Adrenal gland (tissue), 12 donors: ENCODE data around the gene RAB9A. TPM values are rescaled to one million over a fixed set of nuclear protein-coding genes. Genes with fewer than 3 reads are reported as not detected.

Experiments
- DNase-seq, 7 donors: peaks; one replicate each; pipeline ENCODE4 v3.0.0-alpha.2; 2019 to 2020
- H3K27ac ChIP-seq, 5 donors: fragments of 200-600 bp; sonication (generic) in 4 of 5; 1 replicate in 3 of 5; 2 replicates in 2 of 5; pipeline versions ENCODE4 v1.5.1 to v1.8.0; 2016 to 2020; ENCODE audit warnings: mild to moderate bottlenecking in 1 of 5
- H3K27me3 ChIP-seq: fragments of 200-600 bp; 2 replicates; pipeline ENCODE4 v1.8.0; 2021
- H3K36me3 ChIP-seq, 2 donors: fragments of 200-600 bp; replicated peaks in 1 of 2; 1 replicate in 1 of 2; 2 replicates in 1 of 2; pipeline versions ENCODE4 v1.5.1 to v1.8.0; 2018 to 2022
- H3K4me1 ChIP-seq, 2 donors: fragments of 200-600 bp; replicated peaks in 1 of 2; 1 replicate in 1 of 2; 2 replicates in 1 of 2; pipeline versions ENCODE4 v1.5.1 to v1.8.0; 2018 to 2021
- H3K4me3 ChIP-seq, 4 donors: fragments of 200-600 bp; sonication (generic) in 3 of 4; one replicate each; pipeline ENCODE4 v1.5.1; 2016 to 2018
- H3K9me3 ChIP-seq, 3 donors: fragments of 200-600 bp; sonication (generic) in 1 of 3; replicated peaks in 1 of 3; 1 replicate in 2 of 3; 2 replicates in 1 of 3; pipeline versions ENCODE4 v1.5.1 to v1.8.0; 2016 to 2021
- POLR2A ChIP-seq, 2 donors: fragments of 450-650 bp; IDR thresholded peaks; one replicate each; pipeline ENCODE4 v1.6.1; 2017; ENCODE audit warnings: antibody characterized with exemption in 2 of 2, mild to moderate bottlenecking in 2 of 2, moderate library complexity in 1 of 2
- WGBS, 4 donors: extraction: QIAGEN DNeasy Blood & Tissue Kit in 2 of 4; methylation state at CpG; one replicate each; pipeline versions ENCODE4 v1.1.5 to v1.1.7; 2013 to 2017; 5-methylcytosine and 5-hydroxymethylcytosine counted together
- intact Hi-C, 2 donors: fragments of 100-400 bp; cut with DNase I; formaldehyde crosslinking; loops; one replicate each; pipeline versions ENCODE4 v1.14.1 to v1.15.0; 2022 to 2023
- polyA plus RNA-seq, 3 donors: library from polyadenylated mRNA; stranded (reverse); fragments of 200-250 nt in 2 of 3; fragments of 350-450 nt in 1 of 3; fragmentation: Illumina TruSeq in 1 of 3; extraction: RNeasy Lipid Tissue Mini Kit (QIAGEN cat#74804) in 1 of 3; gene quantifications; one replicate each; pipeline ENCODE4 v1.2.3, GENCODE V29; 2013 to 2014
- total RNA-seq, 9 donors: library from RNA; depleted of rRNA in 4 of 9; stranded (reverse); fragments of >200 nt in 4 of 9; fragments of 120-200 nt in 1 of 9; fragmentation: NEBNext Ultra II Directional in 1 of 9; extraction: Animal tissue kit (Norgen Biotek cat#: 25700) in 1 of 9; gene quantifications; one replicate each; pipeline versions ENCODE4 v1.1.0 to v1.2.4, GENCODE V29; 2013 to 2023
- TF ChIP-seq, protein P1 (sequence below), 6 experiments: fragments of 450-650 bp in 4 of 6; fragments of 200-600 bp in 2 of 6; sonication (generic) in 1 of 6; IDR thresholded peaks; 1 replicate in 5 of 6; 2 replicates in 1 of 6; pipeline versions ENCODE4 v1.5.1 to v1.8.0; 2016 to 2021; ENCODE audit warnings: antibody characterized with exemption in 6 of 6, mild to moderate bottlenecking in 2 of 6, moderate library complexity in 1 of 6
- donor health status: healthy with polysubstance abuse.
- donor health status: Bipolar disorder and iron deficiency.
- donor health status: DM: yes; HTN: yes; CAD: no.
- donor health status: DM: no; HTN: no; CAD: no.
- donor health status: DM: no; HTN: no; CAD: no.
- donor health status: DM: yes; HTN: yes; CAD: no.

RAB9A gene
- total and polyA plus RNA-seq, 12 donors: 23.8 to 153 (median 66.9) TPM

DNA sequence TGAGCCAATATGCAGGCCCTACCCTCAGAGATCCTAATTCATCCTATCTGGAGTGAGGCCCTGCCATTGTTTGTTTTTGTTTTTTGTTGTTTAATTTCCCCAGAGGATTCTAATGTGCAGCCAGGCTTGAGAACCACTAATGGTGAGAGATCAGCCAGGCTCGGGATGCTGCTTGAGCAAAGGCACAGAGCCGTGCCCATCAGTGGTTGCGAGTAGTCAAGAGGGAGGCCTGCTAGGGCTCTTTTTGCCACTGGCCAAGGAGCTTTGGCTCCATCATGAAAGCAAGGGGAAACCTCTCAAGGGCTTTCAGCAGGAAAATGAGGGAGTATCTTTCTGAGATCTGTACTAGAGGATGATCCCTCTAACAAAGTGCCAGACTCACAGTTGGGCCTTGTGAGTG, 33.3 kb upstream of the RAB9A start:
- Histone ChIP-seq H3K4me3 (no peak overlapping the region), H3K27ac (no peak overlapping the region), H3K36me3 (no peaks in the 10 kb centered on the region), H3K9me3 (no peaks in the 10 kb centered on the region), H3K4me1 (peaks cover 9 to 25% of the 10 kb centered on the region in 2 donors), H3K27me3 (no peaks in the 10 kb centered on the region)
- intact Hi-C loops: loop anchor here in 1 of 2 donors (5.0 kb wide), 1 partner anchor 92 kb away; no protein-coding TSS in a partner anchor
- WGBS, 4 donors: 84 to 90% (median 86%) methylated on average over 3 of the region's 3 CpGs
- TF ChIP-seq POLR2A (IDR thresholded peaks at IDR 0.05): no peak
- TF ChIP-seq, protein P1, sequence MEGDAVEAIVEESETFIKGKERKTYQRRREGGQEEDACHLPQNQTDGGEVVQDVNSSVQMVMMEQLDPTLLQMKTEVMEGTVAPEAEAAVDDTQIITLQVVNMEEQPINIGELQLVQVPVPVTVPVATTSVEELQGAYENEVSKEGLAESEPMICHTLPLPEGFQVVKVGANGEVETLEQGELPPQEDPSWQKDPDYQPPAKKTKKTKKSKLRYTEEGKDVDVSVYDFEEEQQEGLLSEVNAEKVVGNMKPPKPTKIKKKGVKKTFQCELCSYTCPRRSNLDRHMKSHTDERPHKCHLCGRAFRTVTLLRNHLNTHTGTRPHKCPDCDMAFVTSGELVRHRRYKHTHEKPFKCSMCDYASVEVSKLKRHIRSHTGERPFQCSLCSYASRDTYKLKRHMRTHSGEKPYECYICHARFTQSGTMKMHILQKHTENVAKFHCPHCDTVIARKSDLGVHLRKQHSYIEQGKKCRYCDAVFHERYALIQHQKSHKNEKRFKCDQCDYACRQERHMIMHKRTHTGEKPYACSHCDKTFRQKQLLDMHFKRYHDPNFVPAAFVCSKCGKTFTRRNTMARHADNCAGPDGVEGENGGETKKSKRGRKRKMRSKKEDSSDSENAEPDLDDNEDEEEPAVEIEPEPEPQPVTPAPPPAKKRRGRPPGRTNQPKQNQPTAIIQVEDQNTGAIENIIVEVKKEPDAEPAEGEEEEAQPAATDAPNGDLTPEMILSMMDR (IDR thresholded peaks at IDR 0.05): no peak
- DNase-seq: no peak

DNA sequence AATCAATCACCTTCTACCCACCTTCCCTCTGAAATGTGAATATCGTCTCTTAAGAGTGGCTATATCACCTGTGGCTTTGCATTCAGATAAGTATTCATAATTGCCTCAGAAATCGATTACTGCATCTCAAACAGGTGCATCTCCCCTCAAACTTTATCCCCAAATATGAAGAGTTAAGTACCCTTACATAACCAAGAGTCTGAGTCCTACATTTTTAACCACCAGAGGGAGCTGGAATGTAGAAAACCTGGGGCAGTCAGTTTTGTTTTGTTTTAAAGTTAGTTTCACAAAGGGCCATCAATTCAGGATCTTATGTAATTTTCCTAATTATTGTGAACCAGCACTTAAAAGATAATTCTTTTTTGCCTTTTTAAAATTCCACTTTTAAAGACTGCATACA, 30.3 kb upstream of the RAB9A start:
- H3K9me3 ChIP-seq: no peaks in the 10 kb centered on the region
- H3K36me3 ChIP-seq: no peaks in the 10 kb centered on the region
- no peak for DNase-seq
- intact Hi-C loops: loop anchor here in 1 of 2 donors (5.0 kb wide), 1 partner anchor 89 kb away; no protein-coding TSS in a partner anchor
- TF ChIP-seq, protein P1 (IDR thresholded peaks at IDR 0.05): peak; percentile 41 to 82 (median 70)
- no peak for TF ChIP-seq POLR2A (IDR thresholded peaks at IDR 0.05)
- no peaks in the 10 kb centered on the region for H3K27me3 ChIP-seq
- H3K4me3 ChIP-seq: no peak overlapping the region
- peaks cover 7 to 16% of the 10 kb centered on the region in 2 donors for H3K4me1 ChIP-seq
- H3K27ac ChIP-seq: peak overlapping the region in 1 of 5 donors; percentile 47
- WGBS, 4 donors: 5 to 17% (median 11%) methylated on average over 2 of the region's 2 CpGs

DNA sequence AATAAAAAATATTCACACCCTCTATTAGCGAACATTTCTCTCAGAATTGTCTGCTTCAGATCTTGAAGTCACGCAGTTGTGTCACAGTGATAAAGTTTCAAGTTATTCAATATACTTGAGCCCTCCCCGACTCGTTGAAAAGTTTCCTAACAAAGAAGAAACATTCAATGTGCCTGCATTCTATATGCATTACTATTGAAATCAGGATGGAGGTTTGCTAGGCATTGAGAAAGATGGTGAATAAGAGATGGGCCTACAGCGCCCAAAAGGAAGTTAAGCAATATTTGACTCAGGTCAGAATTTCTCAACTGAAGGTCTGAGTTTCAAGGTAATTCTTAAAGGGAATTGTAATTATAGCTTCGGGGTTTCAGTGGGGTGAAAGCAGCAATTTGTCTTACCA, 29.9 kb upstream of the RAB9A start:
- Histone ChIP-seq H3K36me3 (no peaks in the 10 kb centered on the region), H3K4me3 (no peak overlapping the region), H3K27me3 (no peaks in the 10 kb centered on the region), H3K9me3 (no peaks in the 10 kb centered on the region), H3K4me1 (peaks cover 3 to 11% of the 10 kb centered on the region in 2 donors), H3K27ac (peak overlapping the region in 1 of 5 donors; percentile 47)
- no peak for TF ChIP-seq POLR2A (IDR thresholded peaks at IDR 0.05)
- TF ChIP-seq, protein P1 (IDR thresholded peaks at IDR 0.05): no peak
- peak in 1 of 7 donors; percentile 10 for DNase-seq
- intact Hi-C loops: loop anchor here in 1 of 2 donors (5.0 kb wide), 1 partner anchor 88 kb away; no protein-coding TSS in a partner anchor
- WGBS, 4 donors: 17 to 34% (median 26%) methylated on average over 6 of the region's 6 CpGs

DNA sequence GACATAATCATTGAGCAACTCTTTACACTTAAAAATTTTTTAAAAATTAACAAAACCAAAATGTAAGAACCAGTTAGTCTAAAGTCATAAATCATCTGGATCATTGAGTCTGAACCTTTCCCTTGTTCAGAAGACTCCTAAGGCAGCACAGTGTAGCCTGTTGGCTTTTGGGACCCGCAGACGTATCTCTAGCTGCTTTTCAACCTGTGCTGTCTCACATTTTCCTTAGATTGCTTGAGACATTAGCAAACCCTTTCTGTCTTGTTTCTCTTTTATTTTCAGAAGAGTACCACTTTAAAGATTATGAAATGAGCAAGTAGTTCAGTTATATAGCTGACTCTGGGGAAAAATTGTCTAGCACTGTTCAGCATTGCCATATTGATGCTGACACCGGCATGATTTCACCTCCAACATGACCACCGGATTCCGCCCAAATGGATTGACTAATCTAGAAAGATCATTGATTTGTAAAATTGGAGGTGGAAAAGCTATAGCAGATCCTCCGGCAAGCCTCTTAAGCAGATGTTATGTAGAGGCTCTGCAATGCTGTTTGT, 27.1 kb upstream of the RAB9A start:
- intact Hi-C loops: no loop called here
- Histone ChIP-seq H3K4me3 (no peak overlapping the region), H3K27me3 (no peaks in the 10 kb centered on the region), H3K27ac (peak overlapping the region in 1 of 5 donors; percentile 44), H3K9me3 (no peaks in the 10 kb centered on the region), H3K4me1 (peaks cover 0 to 14% of the 10 kb centered on the region in 2 donors), H3K36me3 (no peaks in the 10 kb centered on the region)
- TF ChIP-seq POLR2A (IDR thresholded peaks at IDR 0.05): no peak
- TF ChIP-seq, protein P1 (IDR thresholded peaks at IDR 0.05): no peak
- 67 to 80% (median 76%) methylated on average over 6 of the region's 6 CpGs for WGBS, 4 donors
- DNase-seq: no peak
